ENCODE measurements around the gene CEND1.

DNA sequence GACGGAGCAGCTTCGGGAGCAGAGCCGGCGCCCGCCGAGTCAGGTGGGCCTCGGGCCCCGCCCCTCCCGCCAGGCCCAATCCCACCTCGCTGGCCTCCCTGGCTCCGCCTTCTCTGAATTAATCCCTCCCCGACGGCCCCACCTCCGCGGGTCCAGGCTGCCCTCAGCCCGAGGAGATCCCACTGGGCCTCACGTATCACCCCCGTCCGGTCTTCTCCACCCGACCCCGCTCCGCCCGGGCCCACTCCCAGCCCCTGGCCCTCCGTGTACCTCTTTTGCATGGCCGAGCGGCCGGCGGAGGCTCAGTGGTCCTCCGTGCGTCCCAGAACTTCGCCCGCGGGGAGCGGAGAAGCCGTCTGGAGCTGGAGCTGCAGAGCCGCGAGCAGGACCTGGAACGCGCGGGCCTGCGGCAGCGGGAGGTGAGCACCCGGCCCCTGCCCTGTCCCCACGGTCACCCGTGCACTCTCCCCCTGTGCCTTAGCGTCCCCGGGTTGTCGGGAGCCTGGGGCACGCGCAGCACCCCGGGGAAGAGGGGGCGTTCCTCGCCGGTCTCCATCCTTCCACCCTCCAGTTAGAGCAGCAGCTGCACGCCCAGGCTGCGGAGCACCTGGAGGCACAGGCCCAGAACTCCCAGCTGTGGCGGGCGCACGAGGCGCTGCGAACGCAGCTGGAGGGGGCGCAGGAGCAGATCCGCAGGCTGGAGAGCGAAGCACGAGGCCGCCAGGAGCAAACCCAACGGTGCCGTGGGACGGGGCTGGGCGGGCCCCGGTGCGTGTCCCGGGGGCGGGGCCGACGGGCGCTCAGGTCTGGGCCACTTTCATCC lies 40.6 kb upstream of the CEND1 start:
- TF ChIP-seq TAF1 (IDR thresholded peaks at IDR 0.05; ENCODE audit: borderline replicate concordance, insufficient read depth, low read length) (no peak), REST (IDR thresholded peaks at IDR 0.05; ENCODE audit: insufficient read depth in 1 of 2, low read depth in 2 of 2, low read length in 2 of 2) (no peak), POLR2AphosphoS5 (IDR thresholded peaks at IDR 0.05; ENCODE audit: low read depth, low read length) (no peak)

Data from PFSK-1 (cell line).